Tibial artery (tissue), 4 donors: ENCODE measurements around the gene PTPRR.

Experiments
- DNase-seq, 2 donors: peaks; one replicate each; pipeline ENCODE4 v3.0.0-alpha.2; 2019
- H3K27ac ChIP-seq, 2 donors: fragments of 200-600 bp; sonication (generic) in 1 of 2; 1 replicate in 1 of 2; 2 replicates in 1 of 2; pipeline ENCODE4 v1.5.1; 2018 to 2019; ENCODE audit warnings: mild to moderate bottlenecking in 1 of 2
- H3K27me3 ChIP-seq, 2 donors: fragments of 200-600 bp; sonication (generic) in 1 of 2; one replicate each; pipeline versions ENCODE4 v1.5.1 to v1.6.0; 2016 to 2019
- H3K36me3 ChIP-seq, 3 donors: fragments of 200-600 bp; sonication (generic) in 2 of 3; one replicate each; pipeline ENCODE4 v1.5.1; 2016 to 2019; ENCODE audit warnings: mild to moderate bottlenecking in 2 of 3
- H3K4me1 ChIP-seq, 4 donors: fragments of 200-600 bp; sonication (generic) in 2 of 4; 1 replicate in 3 of 4; 2 replicates in 1 of 4; pipeline ENCODE4 v1.5.1; 2016 to 2019
- H3K4me3 ChIP-seq, 2 donors: fragments of 200-600 bp; sonication (generic) in 1 of 2; 1 replicate in 1 of 2; 2 replicates in 1 of 2; pipeline ENCODE4 v1.5.1; 2018 to 2019; ENCODE audit warnings: mild to moderate bottlenecking in 2 of 2
- H3K9me3 ChIP-seq, 3 donors: fragments of 200-600 bp; sonication (generic) in 1 of 3; one replicate each; pipeline ENCODE4 v1.5.1; 2016 to 2019
- intact Hi-C: fragments of 100-400 bp; cut with DNase I; formaldehyde crosslinking; loops from one replicate; pipeline ENCODE4 v1.15.0; 2023; ENCODE audit warnings: low total_unique reads
- TF ChIP-seq, protein P1 (sequence below), 2 experiments: fragments of 200-600 bp in 1 of 2; fragments of 450-650 bp in 1 of 2; IDR thresholded peaks; one replicate each; pipeline ENCODE4 v1.5.1; 2017 to 2019; ENCODE audit warnings: antibody characterized with exemption in 2 of 2, mild to moderate bottlenecking in 1 of 2, moderate library complexity in 1 of 2

The PTPRR gene

DNA sequence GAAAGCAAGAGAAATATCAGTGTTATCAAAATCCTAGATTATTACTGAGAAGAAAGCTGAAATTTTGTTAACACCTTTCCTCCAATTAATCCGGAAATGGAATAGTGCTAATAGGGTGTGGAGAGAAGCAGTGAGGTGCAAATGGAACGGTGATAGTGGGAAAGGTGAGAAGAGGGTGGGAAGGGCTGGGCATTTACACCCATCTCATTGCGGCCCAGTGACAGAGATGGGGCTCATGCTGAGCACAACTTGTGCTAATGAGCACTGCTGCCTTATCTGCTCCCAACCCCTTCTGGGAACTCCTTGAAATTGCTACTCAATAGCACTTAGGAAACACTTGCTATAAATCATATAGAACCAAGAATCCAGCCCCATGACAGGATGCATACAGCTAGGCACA, 94.4 kb downstream of the PTPRR start:
- Histone ChIP-seq H3K4me1 (no peaks in the 10 kb centered on the region), H3K4me3 (no peak overlapping the region), H3K27ac (no peak overlapping the region), H3K9me3 (no peaks in the 10 kb centered on the region), H3K27me3 (no peaks in the 10 kb centered on the region), H3K36me3 (no peaks in the 10 kb centered on the region)
- DNase-seq: no peak
- intact Hi-C loops: no loop called here
- TF ChIP-seq, protein P1, sequence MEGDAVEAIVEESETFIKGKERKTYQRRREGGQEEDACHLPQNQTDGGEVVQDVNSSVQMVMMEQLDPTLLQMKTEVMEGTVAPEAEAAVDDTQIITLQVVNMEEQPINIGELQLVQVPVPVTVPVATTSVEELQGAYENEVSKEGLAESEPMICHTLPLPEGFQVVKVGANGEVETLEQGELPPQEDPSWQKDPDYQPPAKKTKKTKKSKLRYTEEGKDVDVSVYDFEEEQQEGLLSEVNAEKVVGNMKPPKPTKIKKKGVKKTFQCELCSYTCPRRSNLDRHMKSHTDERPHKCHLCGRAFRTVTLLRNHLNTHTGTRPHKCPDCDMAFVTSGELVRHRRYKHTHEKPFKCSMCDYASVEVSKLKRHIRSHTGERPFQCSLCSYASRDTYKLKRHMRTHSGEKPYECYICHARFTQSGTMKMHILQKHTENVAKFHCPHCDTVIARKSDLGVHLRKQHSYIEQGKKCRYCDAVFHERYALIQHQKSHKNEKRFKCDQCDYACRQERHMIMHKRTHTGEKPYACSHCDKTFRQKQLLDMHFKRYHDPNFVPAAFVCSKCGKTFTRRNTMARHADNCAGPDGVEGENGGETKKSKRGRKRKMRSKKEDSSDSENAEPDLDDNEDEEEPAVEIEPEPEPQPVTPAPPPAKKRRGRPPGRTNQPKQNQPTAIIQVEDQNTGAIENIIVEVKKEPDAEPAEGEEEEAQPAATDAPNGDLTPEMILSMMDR (IDR thresholded peaks at IDR 0.05): no peak

DNA sequence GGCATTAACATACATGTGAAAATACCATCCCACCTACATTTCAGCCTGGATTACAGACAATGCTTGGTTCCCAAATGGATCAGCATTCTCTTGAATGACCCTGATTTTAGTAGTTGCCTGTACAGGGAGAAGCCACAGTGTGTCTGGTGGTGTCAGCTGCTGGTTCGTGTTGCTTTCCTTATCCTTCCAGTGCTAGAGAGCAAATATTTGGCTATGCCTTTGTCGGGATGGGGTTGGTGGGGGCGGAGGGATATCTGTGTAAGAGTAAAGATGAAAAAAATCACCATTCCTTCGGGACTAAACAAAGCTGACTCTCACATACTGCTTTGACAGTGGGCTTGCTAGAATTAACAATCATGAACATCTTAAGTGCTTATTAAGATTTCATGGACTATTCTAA, 96.0 kb downstream of the PTPRR start:
- Histone ChIP-seq H3K9me3 (no peaks in the 10 kb centered on the region), H3K27me3 (no peaks in the 10 kb centered on the region), H3K36me3 (no peaks in the 10 kb centered on the region), H3K4me3 (no peak overlapping the region), H3K4me1 (no peaks in the 10 kb centered on the region), H3K27ac (no peak overlapping the region)
- DNase-seq: no peak
- intact Hi-C loops: no loop called here
- TF ChIP-seq, protein P1 (IDR thresholded peaks at IDR 0.05): no peak

DNA sequence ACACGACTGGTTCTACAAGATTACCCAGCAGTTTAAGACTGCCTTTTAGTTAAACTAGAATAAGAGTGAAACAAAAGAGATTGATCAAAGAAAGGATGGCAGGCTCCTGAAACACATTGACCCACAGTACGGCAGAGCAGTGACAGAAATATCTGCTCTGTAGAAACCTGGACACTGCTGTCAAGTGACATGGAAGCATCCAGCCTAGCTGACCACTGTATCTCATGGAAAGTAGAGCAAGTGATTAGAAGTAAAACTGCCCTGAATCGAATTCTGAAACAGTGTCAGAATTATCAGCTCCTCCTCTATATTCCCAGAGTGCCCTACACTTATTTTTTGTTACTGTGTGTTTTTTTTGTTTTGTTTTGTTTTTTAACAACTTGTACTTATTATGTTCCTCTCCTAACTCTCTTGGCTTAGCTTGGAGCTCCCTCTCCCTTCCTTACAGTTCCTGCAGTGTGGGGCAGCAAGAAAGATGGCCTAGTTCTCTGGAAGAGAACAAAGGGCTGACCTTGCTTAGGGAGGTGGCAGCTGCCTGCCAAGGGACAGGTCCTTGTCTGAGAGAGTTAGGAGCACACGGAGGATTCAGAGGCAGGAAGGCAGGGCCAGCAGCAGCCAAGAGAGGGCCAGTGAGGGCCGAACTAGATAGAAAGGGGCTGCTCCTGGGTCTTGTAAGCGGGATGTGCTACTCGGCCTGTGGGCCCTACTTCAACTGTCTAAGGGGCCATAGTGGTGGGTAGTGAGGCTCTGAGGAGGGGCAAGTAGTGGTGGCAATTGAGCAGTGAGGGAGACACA, 97.2 kb downstream of the PTPRR start:
- Histone ChIP-seq H3K4me3 (no peak overlapping the region), H3K9me3 (no peaks in the 10 kb centered on the region), H3K36me3 (no peaks in the 10 kb centered on the region), H3K4me1 (no peaks in the 10 kb centered on the region), H3K27me3 (no peaks in the 10 kb centered on the region), H3K27ac (no peak overlapping the region)
- intact Hi-C loops: no loop called here
- DNase-seq: no peak
- TF ChIP-seq, protein P1 (IDR thresholded peaks at IDR 0.05): no peak

DNA sequence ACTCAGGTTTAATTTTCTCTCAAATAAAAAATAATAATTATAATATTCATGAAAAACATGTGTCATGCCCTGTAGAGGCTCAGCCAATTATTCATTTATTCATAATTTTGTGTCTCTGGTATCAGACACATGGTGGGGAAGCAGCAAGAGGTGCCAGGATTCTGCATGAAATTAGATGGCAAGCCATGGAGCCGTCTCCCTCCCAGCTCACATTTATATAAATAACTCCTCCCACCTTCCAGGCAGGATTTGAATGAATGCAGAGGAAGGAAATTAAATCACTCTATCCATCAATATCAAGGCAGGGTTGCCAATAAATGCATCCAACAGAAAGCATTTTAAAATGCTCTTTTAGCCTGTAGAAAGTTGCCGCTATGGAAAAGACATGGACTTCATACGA, 98.1 kb downstream of the PTPRR start:
- no peak for DNase-seq
- no peaks in the 10 kb centered on the region for H3K9me3 ChIP-seq
- no peaks in the 10 kb centered on the region for H3K36me3 ChIP-seq
- no peak overlapping the region for H3K4me3 ChIP-seq
- no peaks in the 10 kb centered on the region for H3K4me1 ChIP-seq
- intact Hi-C loops: no loop called here
- TF ChIP-seq, protein P1 (IDR thresholded peaks at IDR 0.05): no peak
- H3K27me3 ChIP-seq: no peaks in the 10 kb centered on the region
- no peak overlapping the region for H3K27ac ChIP-seq

DNA sequence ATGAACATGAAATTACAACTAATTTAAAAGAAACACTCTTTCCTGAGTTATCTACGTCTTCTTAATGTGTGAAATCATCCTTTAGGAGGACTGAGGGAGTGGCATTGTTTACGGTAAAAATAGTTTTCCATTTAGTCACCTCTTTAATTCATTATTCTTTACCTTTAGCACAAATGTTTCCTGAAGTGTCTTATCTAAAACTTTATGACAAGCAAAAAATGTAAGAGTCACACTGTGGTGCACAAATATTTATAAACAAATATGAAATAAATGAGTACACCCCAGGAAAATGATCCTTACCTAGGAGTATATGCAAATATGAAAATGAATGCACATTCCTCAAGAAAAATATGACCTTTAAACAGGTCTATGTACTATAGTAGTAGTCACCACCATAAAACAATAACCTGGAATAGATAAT, 104.6 kb downstream of the PTPRR start:
- DNase-seq: no peak
- Histone ChIP-seq H3K27ac (no peak overlapping the region), H3K4me1 (no peaks in the 10 kb centered on the region), H3K9me3 (no peaks in the 10 kb centered on the region), H3K27me3 (no peaks in the 10 kb centered on the region), H3K36me3 (no peaks in the 10 kb centered on the region), H3K4me3 (no peak overlapping the region)
- intact Hi-C loops: no loop called here
- TF ChIP-seq, protein P1 (IDR thresholded peaks at IDR 0.05): no peak
